NCI-H128 (cell line): ENCODE data around the gene CCDC47.
"Not testable (repeated sequence)": the region's sequence is repeated elsewhere in the genome, so short reads cannot be mapped to it uniquely, and the experiment has no call there.

Experiments
- DNase-seq: peaks from one replicate; lab custom pipeline; 2025; ENCODE audit not compliant: unreplicated experiment; lab: John Stamatoyannopoulos, UW

Gene CCDC47

GRCh38 chr17:63740464-63741142 lies 32.8 kb downstream of the CCDC47 start:
- no peak for DNase-seq

DNA sequence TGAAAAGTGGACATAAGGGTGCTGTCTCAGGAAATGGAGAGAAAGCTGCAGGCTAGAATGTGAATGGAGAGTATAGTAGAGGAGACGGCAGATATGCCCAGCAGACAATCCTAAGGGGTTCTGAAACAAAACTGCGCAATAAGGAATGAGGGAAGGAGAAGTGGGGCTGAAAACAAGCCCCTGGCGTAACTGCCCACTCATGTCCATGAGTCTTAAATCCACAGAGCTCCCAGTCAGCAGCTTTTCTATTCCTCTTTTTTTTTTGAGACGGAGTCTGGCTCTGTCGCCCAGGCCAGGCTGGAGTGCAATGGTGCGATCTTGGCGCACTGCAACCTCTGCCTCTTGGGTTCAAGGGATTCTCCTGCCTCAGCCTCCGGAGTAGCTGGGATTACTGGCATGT lies 37.7 kb downstream of the CCDC47 start:
- no peak for DNase-seq

GRCh38 chr17:63722403-63722802 lies 51.0 kb downstream of the CCDC47 start:
- DNase-seq, result no peak

DNA sequence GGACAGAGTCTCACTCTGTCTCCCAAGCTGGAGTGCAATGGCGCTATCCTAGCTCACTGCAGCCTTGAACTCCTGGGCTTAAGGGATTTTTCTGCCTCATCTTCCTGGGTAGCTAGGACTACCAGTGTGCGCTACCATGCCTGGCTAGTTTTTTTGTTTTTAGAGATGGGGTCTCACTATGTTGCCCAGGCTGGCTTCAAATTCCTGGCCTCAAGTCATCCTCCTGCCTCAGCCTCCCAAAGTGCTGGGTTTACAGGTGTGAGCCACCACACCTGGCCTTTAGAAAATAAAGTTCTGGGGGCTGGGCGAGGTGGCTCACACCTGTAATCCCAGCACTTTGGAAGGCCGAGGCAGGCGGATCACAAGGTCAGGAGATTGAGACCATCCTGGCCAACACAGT lies 53.2 kb downstream of the CCDC47 start:
- DNase-seq, result not testable (repeated sequence)

- DNase-seq, result no peak
Observed at GRCh38 chr17:63718988-63719387, 54.4 kb downstream of the CCDC47 start.

DNA sequence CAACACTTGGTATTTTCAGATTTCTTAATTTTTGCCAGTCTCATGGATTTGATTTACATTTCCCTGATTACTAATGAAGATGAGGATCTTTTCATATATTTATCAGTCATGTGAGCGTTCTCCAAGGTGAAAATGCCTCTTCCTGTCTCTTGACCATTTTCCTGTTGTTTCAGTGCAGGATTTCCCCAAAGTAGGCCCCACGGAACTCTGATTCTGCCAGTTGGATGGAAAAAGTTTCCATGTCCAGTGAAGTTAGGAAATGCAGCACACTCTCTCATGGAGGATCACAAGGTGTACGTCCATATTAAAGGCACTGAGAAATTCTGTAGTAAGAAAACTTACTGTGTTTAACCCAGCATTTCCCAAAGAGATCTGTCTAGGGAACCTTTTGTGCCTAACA lies 57.0 kb downstream of the CCDC47 start:
- no peak for DNase-seq

GRCh38 chr17:63714550-63715277 lies 58.7 kb downstream of the CCDC47 start:
- no peak for DNase-seq

GRCh38 chr17:63709110-63709509 lies 64.3 kb downstream of the CCDC47 start:
- no peak for DNase-seq

- DNase-seq, result no peak
Observed at GRCh38 chr17:63707151-63707550, 66.2 kb downstream of the CCDC47 start.

GRCh38 chr17:63706336-63707082 lies 66.9 kb downstream of the CCDC47 start:
- DNase-seq, result no peak

DNA sequence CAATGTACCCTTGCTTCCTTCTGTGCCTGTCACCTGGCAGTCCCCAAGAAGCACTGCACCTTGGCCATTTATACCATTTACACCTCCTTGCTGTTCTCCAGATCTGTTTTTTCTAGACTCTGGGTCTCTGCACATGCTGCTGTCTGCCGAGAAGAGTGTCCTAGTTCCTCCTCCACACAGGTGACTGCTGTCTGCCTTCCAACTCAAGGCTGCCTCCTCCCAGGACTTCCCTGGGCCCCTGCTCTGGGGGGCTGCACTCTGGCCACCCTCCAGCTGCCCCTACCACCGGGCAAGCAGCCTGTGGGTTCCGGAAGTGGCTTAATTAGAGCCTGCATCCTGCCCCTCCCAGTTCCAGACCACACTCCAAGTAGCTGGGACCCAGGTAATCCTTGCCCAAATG lies 67.7 kb downstream of the CCDC47 start:
- DNase-seq, result no peak

- no peak for DNase-seq
Observed at GRCh38 chr17:63704836-63705235, 68.6 kb downstream of the CCDC47 start.

- no peak for DNase-seq
Observed at GRCh38 chr17:63704259-63704576, 69.2 kb downstream of the CCDC47 start.

- no peak for DNase-seq
Observed at GRCh38 chr17:63703556-63704258, 69.7 kb downstream of the CCDC47 start.

GRCh38 chr17:63703029-63703428 lies 70.4 kb downstream of the CCDC47 start:
- DNase-seq, result no peak

- no peak for DNase-seq
Observed at GRCh38 chr17:63702721-63703015, 70.7 kb downstream of the CCDC47 start.

- DNase-seq, result no peak
Observed at GRCh38 chr17:63701868-63702720, 71.3 kb downstream of the CCDC47 start.

GRCh38 chr17:63701456-63701820 lies 72.0 kb downstream of the CCDC47 start:
- DNase-seq, result no peak

GRCh38 chr17:63700528-63701455 lies 72.6 kb downstream of the CCDC47 start:
- DNase-seq, result no peak
